Esophagus muscularis mucosa (tissue), 4 donors: ENCODE data around the gene NPY5R. TPM values are rescaled to one million over a fixed set of nuclear protein-coding genes. Genes with fewer than 3 reads are reported as not detected.

Experiments used
- DNase-seq: peaks from one replicate; pipeline ENCODE4 v3.0.0-alpha.2; 2017; ENCODE audit errors: extremely low spot score
- H3K27ac ChIP-seq, 4 donors: fragments of 200-600 bp; sonication (generic); replicated peaks in 1 of 4; 1 replicate in 3 of 4; 2 replicates in 1 of 4; pipeline ENCODE4 v1.5.1; 2016 to 2019; ENCODE audit warnings: mild to moderate bottlenecking in 1 of 4
- H3K27me3 ChIP-seq, 4 donors: fragments of 200-600 bp; sonication (generic); one replicate each; pipeline versions ENCODE4 v1.5.1 to v1.6.0; 2016 to 2019
- H3K36me3 ChIP-seq, 4 donors: fragments of 200-600 bp; sonication (generic); one replicate each; pipeline ENCODE4 v1.5.1; 2016 to 2019
- H3K4me1 ChIP-seq, 4 donors: fragments of 200-600 bp; sonication (generic); one replicate each; pipeline ENCODE4 v1.5.1; 2016 to 2019
- H3K4me3 ChIP-seq, 4 donors: fragments of 200-600 bp; sonication (generic); 1 replicate in 2 of 4; 2 replicates in 2 of 4; pipeline ENCODE4 v1.5.1; 2016 to 2019; ENCODE audit warnings: mild to moderate bottlenecking in 4 of 4, moderate library complexity in 1 of 4
- H3K9me3 ChIP-seq, 4 donors: fragments of 200-600 bp; sonication (generic); 1 replicate in 3 of 4; 2 replicates in 1 of 4; pipeline ENCODE4 v1.5.1; 2016 to 2019
- CTCF ChIP-seq, 3 experiments: fragments of 200-600 bp in 2 of 3; fragments of 450-650 bp in 1 of 3; sonication (generic) in 2 of 3; IDR thresholded peaks; one replicate each; pipeline ENCODE4 v1.5.1; 2017 to 2019; ENCODE audit warnings: antibody characterized with exemption in 3 of 3, mild to moderate bottlenecking in 2 of 3, moderate library complexity in 1 of 3
- EP300 ChIP-seq: sonication (generic); formaldehyde crosslinking; IDR thresholded peaks from one replicate; pipeline ENCODE4 v1.6.1; 2017; ENCODE audit warnings: antibody characterized with exemption
- POLR2A ChIP-seq: fragments of 450-650 bp; IDR thresholded peaks from one replicate; pipeline ENCODE4 v1.6.1; 2017; ENCODE audit warnings: antibody characterized with exemption, moderate library complexity, mild to moderate bottlenecking, low read depth
- POLR2AphosphoS5 ChIP-seq, 2 donors: sonication (generic); formaldehyde crosslinking; IDR thresholded peaks; one replicate each; pipeline ENCODE4 v1.6.1; 2017; ENCODE audit warnings: antibody characterized with exemption in 2 of 2
- WGBS: methylation state at CpG from one replicate; pipeline ENCODE4 v1.1.5; 2018; 5-methylcytosine and 5-hydroxymethylcytosine counted together
- intact Hi-C: fragments of 100-400 bp; cut with DNase I; formaldehyde crosslinking; loops from one replicate; pipeline ENCODE4 v1.15.1; 2023
- total RNA-seq, 4 donors: library from RNA; depleted of rRNA; stranded (reverse); fragments of >200 nt; gene quantifications; one replicate each; pipeline versions ENCODE4 v1.1.0 to v1.2.1, GENCODE V29; 2016

NPY5R gene
- total RNA-seq, 4 donors from 2014 or later = 0.34 to 0.83 (median 0.39) TPM; not detected in 1

GRCh38 chr4:163392328-163392727, 48.6 kb downstream of the NPY5R start:
- 62% methylated on average over 4 of the region's 4 CpGs for WGBS
- Histone ChIP-seq H3K27ac (no peak overlapping the region), H3K4me3 (no peak overlapping the region), H3K9me3 (no peaks in the 10 kb centered on the region), H3K4me1 (no peaks in the 10 kb centered on the region), H3K36me3 (no peaks in the 10 kb centered on the region), H3K27me3 (no peaks in the 10 kb centered on the region)
- intact Hi-C loops = no loop called here
- DNase-seq = no peak
- TF ChIP-seq CTCF (IDR thresholded peaks at IDR 0.05) (no peak), POLR2AphosphoS5 (IDR thresholded peaks at IDR 0.05) (no peak), POLR2A (no peak), EP300 (no peak)

- TF ChIP-seq POLR2AphosphoS5 (IDR thresholded peaks at IDR 0.05) = no peak
- no peak for TF ChIP-seq POLR2A
- TF ChIP-seq CTCF (IDR thresholded peaks at IDR 0.05) = no peak
- no peak for TF ChIP-seq EP300
- 87% methylated on average over 6 of the region's 6 CpGs for WGBS
- intact Hi-C loops = no loop called here
Observed at GRCh38 chr4:163393471-163393870, 49.8 kb downstream of the NPY5R start.

GRCh38 chr4:163395055-163395454, 51.4 kb downstream of the NPY5R start:
- Histone ChIP-seq H3K4me1 (no peaks in the 10 kb centered on the region), H3K9me3 (no peaks in the 10 kb centered on the region), H3K4me3 (no peak overlapping the region), H3K27ac (no peak overlapping the region), H3K27me3 (no peaks in the 10 kb centered on the region), H3K36me3 (no peaks in the 10 kb centered on the region)
- intact Hi-C loops = no loop called here
- TF ChIP-seq CTCF (IDR thresholded peaks at IDR 0.05) (no peak), POLR2AphosphoS5 (IDR thresholded peaks at IDR 0.05) (no peak), EP300 (no peak), POLR2A (no peak)
- no peak for DNase-seq

More at GRCh38 chr4:163393471-163393870, 49.8 kb downstream of the NPY5R start:
- no peaks in the 10 kb centered on the region for H3K4me1 ChIP-seq
- H3K27me3 ChIP-seq = no peaks in the 10 kb centered on the region
- no peak overlapping the region for H3K27ac ChIP-seq
- no peaks in the 10 kb centered on the region for H3K36me3 ChIP-seq
- DNase-seq = no peak
- no peak overlapping the region for H3K4me3 ChIP-seq
- H3K9me3 ChIP-seq = no peaks in the 10 kb centered on the region

- H3K4me1 ChIP-seq = no peaks in the 10 kb centered on the region
- no peak overlapping the region for H3K4me3 ChIP-seq
- 74% methylated on average over 5 of the region's 5 CpGs for WGBS
- no peak for TF ChIP-seq POLR2A
- no peak for TF ChIP-seq POLR2AphosphoS5 (IDR thresholded peaks at IDR 0.05)
- TF ChIP-seq EP300 = no peak
- TF ChIP-seq CTCF (IDR thresholded peaks at IDR 0.05) = no peak
- H3K27me3 ChIP-seq = no peaks in the 10 kb centered on the region
- intact Hi-C loops = no loop called here
- no peaks in the 10 kb centered on the region for H3K9me3 ChIP-seq
- no peaks in the 10 kb centered on the region for H3K36me3 ChIP-seq
- H3K27ac ChIP-seq = no peak overlapping the region
- DNase-seq = no peak
Observed at GRCh38 chr4:163395758-163396157, 52.1 kb downstream of the NPY5R start.

- H3K27me3 ChIP-seq = no peaks in the 10 kb centered on the region
- intact Hi-C loops = no loop called here
- H3K9me3 ChIP-seq = no peaks in the 10 kb centered on the region
- no peaks in the 10 kb centered on the region for H3K4me1 ChIP-seq
- no peak for DNase-seq
- H3K27ac ChIP-seq = no peak overlapping the region
- TF ChIP-seq POLR2AphosphoS5 (IDR thresholded peaks at IDR 0.05) = no peak
- TF ChIP-seq EP300 = no peak
- TF ChIP-seq CTCF (IDR thresholded peaks at IDR 0.05) = no peak
- TF ChIP-seq POLR2A = no peak
- H3K36me3 ChIP-seq = no peaks in the 10 kb centered on the region
- no peak overlapping the region for H3K4me3 ChIP-seq
Observed at GRCh38 chr4:163398238-163398637, 54.5 kb downstream of the NPY5R start.
